NCI-H2227 (cell line): ENCODE data around the gene TTLL10.

Experiments
- DNase-seq: peaks from one replicate; lab custom pipeline; 2025; ENCODE audit not compliant: unreplicated experiment; lab: John Stamatoyannopoulos, UW

Gene TTLL10

DNA sequence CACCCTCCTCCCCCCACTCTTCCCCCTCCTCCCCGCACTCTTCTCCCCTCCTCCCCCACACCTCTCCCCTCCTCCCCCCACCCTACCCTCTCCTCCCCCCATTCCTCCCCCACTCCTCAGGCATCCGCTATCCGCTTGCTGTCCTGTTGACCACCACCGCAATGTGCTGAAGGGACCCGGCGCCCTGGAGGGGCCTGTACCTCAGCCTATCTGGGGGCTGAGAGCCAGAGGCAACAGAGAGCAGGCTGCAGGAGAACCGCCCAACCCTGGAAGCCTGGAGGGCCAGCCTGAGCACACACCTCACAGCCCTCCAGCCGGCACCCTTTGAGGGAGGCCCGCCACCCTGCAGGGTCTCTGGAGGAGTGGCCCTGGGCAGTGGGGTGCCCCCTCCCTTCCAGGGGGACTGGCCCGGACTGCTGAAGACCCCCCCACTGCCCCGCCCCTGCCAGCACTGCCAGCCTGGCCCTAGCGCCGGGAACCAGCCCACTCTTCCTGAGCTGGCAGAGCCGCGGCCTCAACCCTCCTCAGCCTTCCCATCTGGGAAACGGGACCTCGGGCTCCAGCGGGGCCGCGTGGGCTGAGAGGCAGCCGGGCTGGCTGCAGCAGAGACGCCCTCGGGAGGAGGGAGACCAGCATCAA lies 71.6 kb downstream of the TTLL10 start:
- no peak for DNase-seq

DNA sequence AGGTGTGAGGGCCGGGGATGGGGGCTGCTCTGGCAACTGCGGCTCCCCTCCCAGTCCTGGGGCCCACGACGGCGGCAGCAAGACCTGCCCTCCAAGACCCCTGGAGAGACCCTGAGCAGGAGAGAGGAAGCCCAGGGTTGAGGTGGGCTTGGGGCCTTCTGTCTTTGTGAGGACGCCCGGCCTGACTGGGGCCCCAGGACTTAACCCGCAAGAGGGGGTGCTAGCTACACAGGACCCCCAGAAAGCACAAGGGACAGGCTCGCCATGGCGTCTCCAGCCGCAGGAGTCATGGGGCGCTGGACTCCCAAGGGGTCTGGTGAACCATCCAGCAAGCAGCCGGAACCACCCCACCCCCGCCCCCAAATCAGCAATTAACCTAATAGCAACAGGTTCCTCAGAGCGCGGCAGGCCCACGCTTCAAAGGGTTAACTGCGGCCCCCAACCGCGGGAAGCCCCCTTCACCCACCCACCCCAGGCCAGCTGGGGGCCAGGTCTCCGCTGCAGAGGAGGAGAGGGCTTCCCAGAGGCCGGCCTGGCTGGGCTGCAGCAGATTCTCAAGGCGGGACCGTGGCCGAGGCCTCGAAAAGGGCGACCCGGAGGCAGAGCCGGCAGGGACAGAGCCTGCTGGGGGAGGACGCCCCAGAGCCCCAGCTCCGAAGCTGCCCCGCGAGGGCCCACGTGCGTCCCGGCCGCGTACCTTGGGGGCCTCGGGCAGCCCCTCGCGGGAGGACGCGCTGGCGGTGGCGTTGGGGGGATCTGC lies 72.3 kb downstream of the TTLL10 start:
- no peak for DNase-seq

DNA sequence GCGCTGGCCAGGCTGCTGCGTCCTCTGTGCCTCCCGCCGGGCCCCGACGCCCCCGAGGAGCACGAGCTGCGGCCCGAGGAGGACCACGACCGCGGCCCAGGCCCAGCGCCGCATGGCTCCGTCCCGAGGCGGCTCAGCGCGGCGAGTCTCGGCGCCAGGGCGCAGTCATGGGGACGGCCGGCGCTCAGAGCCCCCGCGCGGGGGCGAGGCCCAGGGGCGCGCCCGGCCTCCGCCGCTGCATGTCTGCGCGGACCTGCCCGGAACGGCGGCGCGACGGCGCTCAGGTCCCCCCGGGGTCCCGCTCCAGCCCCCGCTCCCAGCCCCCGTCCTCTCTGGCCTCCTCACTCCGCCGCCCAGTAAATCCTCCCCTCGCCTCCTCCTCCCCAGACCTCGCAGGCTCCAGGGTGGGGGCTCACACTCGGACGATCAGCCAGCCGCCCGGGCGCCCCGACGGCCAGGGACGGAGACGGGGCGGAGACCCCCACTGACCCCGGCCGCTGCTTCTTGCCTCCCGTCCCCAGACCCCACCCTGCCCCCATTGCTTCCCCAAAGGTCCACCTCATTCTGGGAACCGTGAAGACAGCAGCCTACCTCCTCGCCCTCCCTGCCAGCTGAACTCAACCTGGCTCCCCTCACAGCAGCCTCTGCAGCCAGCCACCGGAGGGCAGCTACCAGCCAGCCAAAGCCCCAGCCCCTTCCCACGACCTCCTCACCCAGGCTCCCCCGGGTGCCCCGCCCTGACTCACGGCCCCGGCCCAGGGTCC lies 73.1 kb downstream of the TTLL10 start, which contains the start of gene C1QTNF12:
Gene C1QTNF12, minus strand, starts transcription at position 146 of the 764 bp plus-strand sequence. Its CDS starts 32 bp downstream, at position 114.
- DNase-seq: no peak

DNA sequence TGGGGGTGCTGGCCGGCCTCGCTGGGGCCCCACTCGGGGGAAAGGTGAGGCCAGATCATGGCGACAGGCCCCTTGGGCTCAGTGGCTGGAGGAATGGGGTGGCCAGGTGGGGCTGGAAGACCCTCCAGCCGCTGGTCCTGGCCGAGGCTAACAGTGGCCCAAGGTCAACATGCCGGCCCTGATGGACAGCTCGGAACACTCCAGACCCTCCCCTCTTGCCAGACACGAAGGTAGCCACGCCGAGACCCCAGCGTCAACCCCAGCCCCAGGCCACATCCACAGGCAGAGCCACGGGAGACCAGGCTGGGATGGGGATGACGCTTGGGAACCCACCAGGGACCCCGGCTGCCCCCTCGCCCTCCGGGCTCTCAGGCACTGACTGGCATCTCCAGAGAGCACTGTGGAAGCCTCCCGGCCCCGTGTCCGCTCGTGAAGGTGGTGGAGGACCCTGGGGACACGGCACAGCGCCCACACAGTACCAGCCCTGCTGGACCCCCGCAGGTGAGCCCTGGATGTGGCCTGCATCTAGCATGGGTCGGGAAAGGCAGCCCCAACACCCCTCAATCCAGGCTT lies 73.7 kb downstream of the TTLL10 start:
- DNase-seq: no peak
